ENCODE data around the gene FKBP1A. TPM values are rescaled to one million over a fixed set of nuclear protein-coding genes. Genes with fewer than 3 reads are reported as not detected.

Gene FKBP1A
- total and polyA plus RNA-seq, 7 donors = 71.7 to 515 (median 118) TPM

DNA sequence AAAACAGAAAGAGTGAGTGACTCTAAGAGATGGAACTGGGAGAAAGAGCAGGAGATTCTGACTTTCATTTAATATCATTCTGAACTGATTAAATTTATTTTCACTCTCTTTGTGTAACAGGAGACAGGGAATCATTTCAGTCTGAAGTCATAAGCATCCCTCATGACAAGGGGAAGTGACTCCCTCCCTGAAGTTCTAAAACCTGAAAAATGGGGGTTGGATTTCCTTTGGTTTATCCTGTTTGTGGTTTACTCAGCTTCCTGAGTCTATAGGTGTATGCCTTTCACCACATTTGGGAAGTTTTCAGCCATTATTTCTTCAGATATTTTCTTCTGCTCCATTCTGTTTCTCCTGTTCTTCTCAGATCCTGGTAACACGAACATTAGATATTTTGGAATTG, 3.4 kb upstream of the FKBP1A start:
- no peak for TF ChIP-seq EP300 (IDR thresholded peaks at IDR 0.05)
- TF ChIP-seq POLR2AphosphoS5 (IDR thresholded peaks at IDR 0.05) = no peak
- TF ChIP-seq, protein P1, sequence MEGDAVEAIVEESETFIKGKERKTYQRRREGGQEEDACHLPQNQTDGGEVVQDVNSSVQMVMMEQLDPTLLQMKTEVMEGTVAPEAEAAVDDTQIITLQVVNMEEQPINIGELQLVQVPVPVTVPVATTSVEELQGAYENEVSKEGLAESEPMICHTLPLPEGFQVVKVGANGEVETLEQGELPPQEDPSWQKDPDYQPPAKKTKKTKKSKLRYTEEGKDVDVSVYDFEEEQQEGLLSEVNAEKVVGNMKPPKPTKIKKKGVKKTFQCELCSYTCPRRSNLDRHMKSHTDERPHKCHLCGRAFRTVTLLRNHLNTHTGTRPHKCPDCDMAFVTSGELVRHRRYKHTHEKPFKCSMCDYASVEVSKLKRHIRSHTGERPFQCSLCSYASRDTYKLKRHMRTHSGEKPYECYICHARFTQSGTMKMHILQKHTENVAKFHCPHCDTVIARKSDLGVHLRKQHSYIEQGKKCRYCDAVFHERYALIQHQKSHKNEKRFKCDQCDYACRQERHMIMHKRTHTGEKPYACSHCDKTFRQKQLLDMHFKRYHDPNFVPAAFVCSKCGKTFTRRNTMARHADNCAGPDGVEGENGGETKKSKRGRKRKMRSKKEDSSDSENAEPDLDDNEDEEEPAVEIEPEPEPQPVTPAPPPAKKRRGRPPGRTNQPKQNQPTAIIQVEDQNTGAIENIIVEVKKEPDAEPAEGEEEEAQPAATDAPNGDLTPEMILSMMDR (IDR thresholded peaks at IDR 0.05) = no peak
- no peak for TF ChIP-seq POLR2A (IDR thresholded peaks at IDR 0.05)
- H3K4me3 ChIP-seq = no peak overlapping the region
- no peaks in the 10 kb centered on the region for H3K9me3 ChIP-seq
- WGBS, 2 donors = 83% methylated on average over 1 of the region's 1 CpG
- intact Hi-C loops (cut with DNase I) = no loop called here
- DNase-seq = no peak
- H3K27me3 ChIP-seq = peaks cover 5 to 41% (median 10%) of the 10 kb centered on the region in 3 donors
- H3K27ac ChIP-seq = no peak overlapping the region
- H3K4me1 ChIP-seq = peaks cover 0 to 22% (median 16%) of the 10 kb centered on the region in 4 donors
- H3K36me3 ChIP-seq = no peaks in the 10 kb centered on the region

DNA sequence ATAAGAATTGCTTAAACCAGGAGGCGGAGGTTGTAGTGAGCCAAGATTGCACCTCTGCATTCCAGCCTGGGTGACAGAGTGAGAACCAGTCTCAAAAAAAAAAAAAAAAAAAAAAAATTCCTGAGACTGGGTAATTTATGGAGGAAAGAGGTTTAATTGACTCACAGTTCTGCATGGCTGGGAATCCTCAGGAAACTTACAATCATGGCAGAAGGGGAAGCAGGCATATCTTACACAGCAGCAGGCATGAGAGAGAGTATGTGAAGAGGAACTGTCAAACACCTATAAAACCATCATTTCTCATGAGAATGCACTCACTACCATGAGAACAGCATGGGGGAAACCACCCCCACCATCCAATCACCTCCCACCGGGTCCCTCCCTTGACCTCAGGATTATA, 1.8 kb upstream of the FKBP1A start:
- no peak for TF ChIP-seq EP300 (IDR thresholded peaks at IDR 0.05)
- TF ChIP-seq, protein P1 (IDR thresholded peaks at IDR 0.05) = no peak
- no peak for TF ChIP-seq POLR2A (IDR thresholded peaks at IDR 0.05)
- no peak for TF ChIP-seq POLR2AphosphoS5 (IDR thresholded peaks at IDR 0.05)
- Histone ChIP-seq H3K27me3 (peaks cover 5 to 25% (median 10%) of the 10 kb centered on the region in 3 donors), H3K36me3 (no peaks in the 10 kb centered on the region), H3K9me3 (no peaks in the 10 kb centered on the region), H3K27ac (no peak overlapping the region), H3K4me3 (no peak overlapping the region), H3K4me1 (peaks cover 0 to 38% (median 30%) of the 10 kb centered on the region in 4 donors)
- no peak for DNase-seq
- WGBS, 2 donors = 48 to 55% methylated on average over 2 of the region's 2 CpGs
- intact Hi-C loops (cut with DNase I) = no loop called here

DNA sequence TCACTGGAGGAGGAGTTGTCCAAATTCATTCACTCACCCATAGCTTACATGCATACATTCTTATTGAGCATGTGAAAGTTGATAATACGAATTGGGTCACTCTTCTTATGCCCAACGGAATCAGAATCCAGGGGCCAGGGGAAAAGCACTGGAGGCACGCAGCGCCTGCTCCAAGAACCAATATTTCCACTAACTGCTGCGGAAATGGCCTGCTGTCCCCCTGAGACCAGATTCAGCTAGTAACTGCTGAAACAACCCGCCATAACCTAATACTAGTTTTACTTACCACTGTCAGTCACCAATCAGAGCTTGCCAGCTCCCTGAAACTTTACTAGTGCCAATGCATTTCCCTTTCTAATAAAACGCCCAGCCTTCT, 641 bp upstream of the FKBP1A start:
- DNase-seq = no peak
- 58 to 77% methylated on average over 7 of the region's 7 CpGs for WGBS, 2 donors
- TF ChIP-seq EP300 (IDR thresholded peaks at IDR 0.05) (no peak), POLR2A (IDR thresholded peaks at IDR 0.05) (no peak), POLR2AphosphoS5 (IDR thresholded peaks at IDR 0.05) (no peak)
- TF ChIP-seq, protein P1 (IDR thresholded peaks at IDR 0.05) = no peak

DNA sequence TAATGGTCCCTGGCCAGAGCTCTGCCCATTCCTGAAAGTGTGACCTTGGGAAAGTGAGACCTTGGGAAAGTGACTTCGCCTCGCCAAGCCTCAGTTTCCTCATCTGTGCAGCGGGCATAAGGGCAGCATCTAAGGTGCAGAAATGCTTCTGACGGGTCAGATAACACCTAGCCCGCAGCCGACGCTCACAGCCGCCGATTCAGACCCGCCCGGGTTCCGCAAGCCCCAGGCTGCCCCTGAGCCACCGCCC, 486 bp downstream of the FKBP1A start:
- peaks cover 0 to 58% (median 47%) of the 10 kb centered on the region in 4 donors for H3K4me1 ChIP-seq
- DNase-seq = no peak
- peak overlapping the region; percentile 81 to 83 (median 82) for H3K27ac ChIP-seq
- TF ChIP-seq, protein P1 (IDR thresholded peaks at IDR 0.05) = no peak
- no peak for TF ChIP-seq POLR2AphosphoS5 (IDR thresholded peaks at IDR 0.05)
- TF ChIP-seq POLR2A (IDR thresholded peaks at IDR 0.05) = no peak
- TF ChIP-seq EP300 (IDR thresholded peaks at IDR 0.05) = no peak
- H3K9me3 ChIP-seq = no peaks in the 10 kb centered on the region
- no peaks in the 10 kb centered on the region for H3K36me3 ChIP-seq
- peaks cover 0 to 4% (median 0%) of the 10 kb centered on the region in 3 donors for H3K27me3 ChIP-seq
- 0 to 1% methylated on average over 13 of the region's 13 CpGs for WGBS, 2 donors
- H3K4me3 ChIP-seq = peak overlapping the region; percentile 62 to 89 (median 83)
- intact Hi-C loops (cut with DNase I) = loop anchor here (2.0 kb wide), 1 partner anchor 74 kb away; the partner anchor contains the start of gene NSFL1C

More for the DNA sequence above, 641 bp upstream of the FKBP1A start:
- Histone ChIP-seq H3K36me3 (no peaks in the 10 kb centered on the region), H3K27me3 (peaks cover 0 to 14% (median 0%) of the 10 kb centered on the region in 3 donors), H3K27ac (peak overlapping the region; percentile 81 to 83 (median 82)), H3K4me1 (peaks cover 0 to 50% (median 41%) of the 10 kb centered on the region in 4 donors), H3K9me3 (no peaks in the 10 kb centered on the region), H3K4me3 (peak overlapping the region; percentile 62 to 89 (median 83))
- intact Hi-C loops (cut with DNase I) = loop anchor here (1.0 to 2.0 kb wide), 2 partner anchors 68 to 73 kb away; partner anchors contain the start of gene NSFL1C

Data from sigmoid colon (tissue), 7 donors.